SK-MEL-5 (cell line): ENCODE measurements around the gene NBEA. TPM values are rescaled to one million over a fixed set of nuclear protein-coding genes. Genes with fewer than 3 reads are reported as not detected.
"Not testable (repeated sequence)": the region's sequence is repeated elsewhere in the genome, so short reads cannot be mapped to it uniquely, and the experiment has no call there.

Experiments
- DNase-seq: peaks from one replicate; pipeline ENCODE4 v3.0.0-alpha.2; 2016; ENCODE audit warnings: low read depth, low spot score
- in situ Hi-C: cut with HindIII; loops from 2 replicates; pipeline ENCODE4 v1.10.0; 2016; ENCODE audit warnings: low sequenced_read_pairs, high pct_unique_total_duplicates, low pct_unique_long_range_greater_than_20kb
- total RNA-seq: library from RNA; depleted of rRNA; stranded (reverse); fragments of >200 nt; shearing (Covaris generic); gene quantifications from 2 replicates; pipeline ENCODE4 v1.2.3, GENCODE V29; 2014

Gene NBEA
- total RNA-seq, 1 experiment from 2014 or later, result 7.8 TPM

DNA sequence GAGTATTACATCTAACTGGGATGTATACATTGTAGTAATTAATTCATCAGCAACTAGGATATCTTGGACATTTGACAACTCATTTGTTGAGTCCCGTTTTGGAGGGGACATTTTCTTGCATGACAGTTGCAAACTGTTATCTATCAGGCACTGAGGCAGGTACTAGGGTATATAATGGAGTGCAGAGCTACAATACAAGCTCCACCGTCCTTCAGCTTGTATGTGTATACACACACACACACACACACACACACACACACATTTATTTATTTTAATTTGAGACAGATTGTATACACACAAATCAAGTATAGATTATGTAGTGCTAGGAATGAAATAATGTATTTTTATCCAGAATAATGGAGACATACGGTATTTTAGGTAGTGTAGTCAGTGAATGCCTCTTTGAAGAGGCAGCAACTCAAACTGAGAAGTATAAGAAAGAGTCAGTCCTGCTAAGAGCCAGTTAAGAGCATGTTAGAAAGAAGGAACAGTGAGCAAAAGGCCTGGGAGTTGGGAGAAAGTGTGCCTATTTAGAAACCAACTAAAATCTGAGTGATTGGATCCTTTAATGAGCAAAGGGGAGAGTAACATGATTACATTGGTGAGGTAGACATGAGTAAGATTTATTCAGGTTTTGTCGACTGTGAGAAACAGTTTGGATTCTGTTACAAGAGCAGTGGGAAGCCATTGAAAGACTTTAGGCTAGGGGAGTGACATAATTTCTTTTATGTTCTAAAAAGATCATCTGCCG is 74.5 kb downstream of the NBEA start:
- no peak for DNase-seq
- in situ Hi-C loops, result no loop called here

DNA sequence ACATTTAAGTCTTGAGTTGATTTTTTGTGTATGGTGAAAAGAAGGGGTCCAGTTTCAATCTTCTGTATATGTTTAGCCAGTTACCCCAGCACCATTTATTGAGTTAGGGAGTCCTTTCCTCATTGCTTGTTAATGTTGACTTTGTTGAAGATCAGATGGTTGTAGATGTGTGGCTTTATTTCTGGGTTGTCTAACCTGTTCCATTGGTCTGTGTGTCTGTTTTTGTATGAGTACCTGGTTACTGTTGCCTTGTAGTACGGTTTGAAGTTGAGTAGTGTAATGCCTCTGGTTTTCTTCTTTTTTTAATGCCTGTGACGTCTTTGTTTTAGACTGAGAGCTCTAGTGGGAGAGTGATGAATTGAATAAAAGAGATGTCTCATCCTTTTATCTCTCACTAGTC is 83.2 kb downstream of the NBEA start:
- in situ Hi-C loops, result no loop called here
- no peak for DNase-seq

DNA sequence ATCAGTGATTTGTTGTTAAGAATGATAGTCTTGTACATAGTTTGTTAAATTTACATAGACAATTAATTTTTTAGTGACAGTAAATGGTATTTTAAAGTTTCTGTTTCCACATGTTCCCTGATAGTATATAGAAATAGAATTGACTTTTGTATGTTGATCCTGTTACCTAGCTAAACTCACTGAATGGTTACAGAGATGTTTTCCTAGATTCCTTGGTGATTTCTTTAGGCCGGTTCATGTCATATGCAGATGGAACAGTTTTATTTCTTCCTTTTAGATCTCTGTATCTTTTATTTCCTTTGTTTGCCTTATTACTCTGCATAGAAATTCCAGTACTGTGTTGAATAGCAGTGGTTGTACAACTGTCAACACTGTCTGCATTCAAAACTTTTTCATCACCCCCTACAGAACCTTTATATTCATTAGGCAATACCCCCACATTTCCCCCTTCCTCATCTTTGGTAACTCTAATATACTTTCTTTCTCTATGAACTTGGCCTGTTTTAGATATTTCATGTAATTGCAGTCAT is 86.3 kb downstream of the NBEA start:
- in situ Hi-C loops, result no loop called here
- no peak for DNase-seq

DNA sequence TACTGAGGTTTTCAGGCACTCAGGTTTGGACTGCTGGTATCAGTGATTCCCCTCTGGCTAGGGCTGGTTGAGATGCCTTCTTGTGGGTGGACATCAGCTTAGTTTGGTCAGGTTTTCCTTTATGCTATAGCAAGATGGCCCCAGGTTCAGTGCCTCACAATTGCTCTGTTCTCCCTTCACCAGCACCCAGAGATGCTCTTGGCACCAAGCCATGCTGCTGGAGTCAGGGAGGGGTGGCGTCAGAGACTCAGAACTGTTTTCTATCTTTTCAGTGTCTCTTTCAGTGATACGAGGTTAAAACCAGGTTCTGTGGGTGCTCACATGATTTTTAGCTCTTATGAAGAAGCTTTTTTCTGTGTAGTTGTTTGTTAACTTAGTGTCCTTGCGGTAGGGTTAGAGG is 96.9 kb downstream of the NBEA start:
- in situ Hi-C loops, result no loop called here
- DNase-seq, result no peak

DNA sequence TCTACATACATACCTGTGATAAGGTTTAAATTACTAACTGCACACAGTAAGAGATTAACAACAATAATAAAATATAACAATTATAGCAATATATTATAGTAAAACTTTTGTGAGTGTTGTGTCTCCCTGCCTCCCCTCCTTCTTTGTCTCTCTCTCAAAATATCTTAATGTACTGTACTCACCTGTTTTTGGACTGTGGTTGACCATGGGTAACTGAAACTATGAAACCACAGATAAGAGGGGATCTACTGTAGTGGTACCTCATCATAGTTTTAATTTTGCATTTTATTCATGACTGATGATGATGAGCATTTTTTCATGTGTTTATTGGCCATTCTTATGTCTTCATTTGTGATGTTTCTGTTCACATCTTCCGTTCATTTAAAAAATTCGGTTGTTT is 104.5 kb downstream of the NBEA start:
- no peak for DNase-seq
- in situ Hi-C loops, result no loop called here

DNA sequence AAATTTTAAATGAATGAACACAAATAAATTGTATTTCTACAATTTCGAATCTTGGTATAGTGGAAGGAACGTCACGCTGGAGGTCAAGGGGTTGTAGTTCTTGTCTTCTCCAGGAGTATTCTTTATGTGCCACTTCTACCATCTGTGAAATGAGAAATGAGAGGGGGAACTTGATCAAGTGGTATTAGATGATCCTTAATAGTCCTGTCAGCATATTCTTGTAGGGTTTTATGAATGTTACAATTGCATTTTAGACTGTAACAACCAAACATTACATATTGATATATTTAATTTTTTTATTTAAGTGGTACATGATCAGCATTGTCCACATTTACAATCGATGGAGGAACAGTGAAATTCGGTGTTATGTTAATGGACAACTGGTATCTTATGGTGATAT is 113.6 kb downstream of the NBEA start:
- no peak for DNase-seq
- in situ Hi-C loops, result no loop called here

DNA sequence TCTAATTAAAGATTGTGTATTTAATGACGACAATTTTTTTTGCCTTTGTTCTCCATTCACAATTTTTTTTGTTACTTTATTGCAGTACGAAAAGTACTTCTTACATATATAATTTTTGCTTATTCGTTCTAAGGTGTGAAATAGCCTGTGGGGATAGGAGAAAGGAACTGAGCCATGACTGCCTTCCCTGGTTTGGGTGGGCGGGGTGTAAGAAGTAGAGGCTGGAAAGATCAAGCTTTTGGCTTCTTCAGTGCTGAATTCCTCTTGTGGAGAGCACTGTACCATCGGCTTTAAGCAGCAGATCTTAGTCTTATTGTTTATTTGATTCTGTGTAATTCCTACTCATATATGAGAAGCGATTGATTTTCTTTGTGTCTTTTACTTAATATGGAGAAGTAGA is 115.8 kb downstream of the NBEA start:
- in situ Hi-C loops, result no loop called here
- no peak for DNase-seq

DNA sequence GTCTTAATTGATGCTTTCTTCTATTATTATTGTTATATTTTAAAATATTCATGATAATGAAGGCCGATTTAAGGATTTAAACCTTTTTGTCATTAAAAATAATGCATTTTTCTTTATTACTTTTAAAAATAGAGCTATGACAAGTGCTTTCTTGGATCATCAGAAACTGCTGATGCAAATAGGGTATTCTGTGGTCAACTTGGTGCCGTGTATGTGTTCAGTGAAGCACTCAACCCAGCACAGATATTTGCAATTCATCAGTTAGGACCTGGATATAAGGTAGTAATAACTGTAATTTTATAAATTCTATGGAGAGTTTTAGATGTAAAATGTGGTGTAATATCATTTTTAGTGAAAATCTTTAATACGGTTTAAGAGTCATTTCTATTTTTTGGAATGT is 116.5 kb downstream of the NBEA start:
- DNase-seq, in situ Hi-C loops: not testable (repeated sequence)

DNA sequence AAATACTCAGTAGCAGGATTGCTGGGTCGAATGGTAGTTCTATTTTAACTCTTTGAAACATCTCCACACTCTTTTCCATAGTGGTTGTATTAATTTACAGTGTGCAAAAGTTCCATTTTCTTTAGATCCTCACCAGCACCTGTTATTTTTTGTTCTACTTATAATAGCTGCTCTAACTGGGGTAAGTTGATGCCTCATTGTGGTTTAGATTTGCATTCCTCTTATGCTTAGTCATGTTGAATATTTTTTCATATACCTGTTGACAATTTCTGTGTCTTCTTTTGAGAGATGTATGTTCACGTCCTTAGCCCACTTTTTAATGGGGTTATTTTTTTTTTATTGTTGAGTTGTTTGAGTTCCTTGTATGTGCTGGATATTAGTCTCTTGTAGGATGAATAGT is 144.6 kb downstream of the NBEA start:
- in situ Hi-C loops, result no loop called here
- no peak for DNase-seq

DNA sequence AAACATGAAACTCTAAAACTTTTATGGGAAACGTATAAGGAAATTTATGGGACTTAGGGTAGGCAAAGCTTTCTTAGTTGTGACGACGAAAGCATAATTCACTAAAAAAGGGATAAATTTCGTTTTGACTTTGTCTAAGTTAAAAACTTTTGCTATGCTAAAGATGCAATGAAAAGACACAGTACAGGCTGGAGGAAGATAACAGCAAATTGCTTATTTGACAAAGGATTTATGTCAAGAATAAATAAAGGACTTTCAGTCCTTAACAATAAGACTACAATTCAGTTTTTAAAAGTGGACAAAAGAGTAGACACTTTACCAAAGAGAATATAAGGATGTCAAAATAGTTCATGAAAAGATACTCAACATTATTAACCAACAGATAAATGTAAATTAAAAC is 150.2 kb downstream of the NBEA start:
- DNase-seq, result no peak
- in situ Hi-C loops, result no loop called here

DNA sequence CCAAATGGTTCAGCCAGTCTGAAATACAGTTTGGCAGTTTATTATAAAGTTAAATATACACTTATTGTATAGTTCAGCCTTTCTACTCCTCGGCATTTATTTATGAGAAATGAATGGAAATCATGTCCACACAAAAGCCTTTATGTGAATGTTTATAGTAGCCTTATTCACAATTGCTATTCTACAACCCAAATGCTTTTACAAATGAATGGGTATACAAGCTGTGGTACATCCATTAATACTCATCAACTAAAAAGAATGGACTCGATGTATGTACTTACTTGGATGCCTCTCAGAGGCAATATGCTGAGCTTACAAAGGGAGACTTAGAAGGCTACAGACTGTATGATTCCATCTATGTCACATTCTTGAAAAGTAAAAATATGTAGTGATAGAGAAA is 150.7 kb downstream of the NBEA start:
- in situ Hi-C loops, result no loop called here
- DNase-seq, result no peak

DNA sequence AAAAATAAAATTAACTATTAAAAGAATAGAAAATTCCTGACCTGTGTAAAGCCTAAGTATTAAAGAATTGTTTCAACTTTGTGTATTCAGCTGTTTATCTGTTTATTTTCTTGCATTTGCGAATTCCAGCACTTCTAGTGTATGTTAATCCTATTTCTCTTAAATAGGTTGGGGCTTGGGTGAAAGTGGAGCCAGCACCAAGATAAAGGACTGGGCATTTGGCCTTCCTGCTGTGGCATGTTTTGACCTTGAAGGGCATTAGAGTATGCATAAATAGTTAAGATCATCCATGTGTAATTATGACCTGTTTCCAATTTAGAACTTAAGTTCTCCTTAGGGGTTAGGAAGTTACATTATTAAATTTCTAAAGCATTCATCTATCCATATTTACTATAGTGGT is 151.3 kb downstream of the NBEA start:
- DNase-seq, result no peak
- in situ Hi-C loops, result no loop called here

DNA sequence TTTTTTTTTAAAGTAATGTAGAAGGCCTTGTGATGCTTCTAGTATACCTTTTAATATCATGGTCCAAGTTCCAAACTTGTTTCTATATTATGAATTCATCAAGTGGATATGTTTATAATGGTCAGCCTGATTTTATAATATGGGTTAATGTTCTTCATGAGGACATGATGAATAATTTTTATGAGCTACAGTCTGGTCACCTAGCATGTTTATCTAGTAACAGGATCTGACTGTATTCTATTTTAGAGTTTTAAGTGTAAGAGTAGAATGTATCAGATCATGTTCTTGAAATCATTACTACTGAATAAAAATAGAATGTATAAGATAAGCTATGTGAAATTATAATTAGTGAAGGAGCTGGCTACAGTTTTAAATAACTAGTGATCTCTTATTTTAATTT is 164.7 kb downstream of the NBEA start:
- DNase-seq, in situ Hi-C loops: not testable (repeated sequence)

DNA sequence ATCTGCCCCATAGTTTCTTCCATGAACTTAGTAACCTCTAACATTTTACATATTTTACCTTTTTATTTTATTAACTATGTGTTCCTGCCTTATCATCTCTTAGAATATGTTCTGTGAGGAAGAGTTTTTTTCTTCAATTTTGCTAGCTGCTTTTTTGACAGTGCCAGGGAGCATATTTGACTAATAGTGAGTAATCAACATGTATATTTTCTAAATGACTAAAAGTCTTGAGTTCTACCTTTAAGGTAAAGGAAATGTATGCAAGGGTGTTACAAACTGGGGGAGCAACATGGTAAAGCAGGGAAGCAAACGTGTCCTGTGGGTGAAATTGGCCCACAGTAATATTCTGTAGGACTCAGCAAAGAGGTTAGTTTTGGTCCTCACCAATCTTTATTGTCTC is 165.5 kb downstream of the NBEA start:
- no peak for DNase-seq

DNA sequence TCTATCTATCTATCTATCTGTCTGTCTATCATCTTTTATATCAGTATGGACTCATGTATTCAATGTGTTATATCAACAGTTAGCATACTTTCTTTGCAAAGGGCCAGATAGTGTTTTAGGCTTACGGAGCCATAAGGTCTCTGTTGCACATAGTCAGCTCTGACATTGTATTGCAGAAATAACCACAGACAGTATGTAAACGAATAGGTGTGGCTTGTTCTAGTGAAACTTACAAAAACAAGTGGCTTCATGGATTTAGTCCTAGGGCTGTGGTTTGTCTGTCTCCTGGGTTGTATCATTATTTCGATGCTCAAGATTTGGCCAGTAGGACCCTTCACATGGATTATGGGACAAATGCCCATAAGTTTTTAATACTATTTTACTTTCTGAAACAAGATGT is 171.5 kb downstream of the NBEA start:
- DNase-seq, in situ Hi-C loops: not testable (repeated sequence)

More for the DNA sequence above, 165.5 kb downstream of the NBEA start:
- in situ Hi-C loops, result no loop called here

DNA sequence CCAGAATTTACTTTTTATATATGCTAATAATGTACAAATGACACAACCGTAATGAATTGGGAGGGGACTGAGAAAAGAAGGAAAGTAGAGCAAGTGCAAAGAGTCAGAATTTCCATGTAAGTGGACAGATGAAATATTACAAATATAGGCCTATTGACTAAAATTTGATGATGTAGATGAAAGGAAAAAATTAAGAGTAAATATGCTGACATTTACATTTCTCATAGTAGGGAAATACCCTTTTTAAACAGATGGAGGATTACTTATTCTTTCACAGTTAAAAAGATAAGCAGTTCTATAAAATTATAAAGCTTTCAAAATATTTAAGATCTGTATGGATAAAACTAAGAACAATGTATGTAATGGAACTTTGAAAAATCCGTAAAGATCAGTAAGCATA is 185.4 kb downstream of the NBEA start:
- in situ Hi-C loops, result no loop called here
- DNase-seq, result no peak

DNA sequence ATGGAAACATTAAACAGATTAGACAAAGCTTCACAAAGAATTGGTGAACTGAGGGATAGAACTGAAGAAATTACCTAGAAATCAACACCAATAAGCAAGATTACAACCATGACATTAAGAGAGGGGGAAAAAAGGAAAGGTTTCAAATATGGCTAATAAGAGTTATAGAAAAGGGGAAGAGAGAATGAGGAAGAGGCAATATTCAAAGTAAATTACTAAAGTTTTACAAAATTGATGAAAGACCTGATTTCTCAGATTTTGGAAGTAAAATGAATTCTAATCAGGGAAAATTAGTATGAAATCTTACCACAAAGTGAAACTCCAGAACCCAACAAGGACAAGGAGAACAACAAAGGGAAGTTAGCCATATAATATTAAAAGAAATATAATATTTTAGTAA is 187.4 kb downstream of the NBEA start:
- in situ Hi-C loops, result no loop called here
- DNase-seq, result no peak

DNA sequence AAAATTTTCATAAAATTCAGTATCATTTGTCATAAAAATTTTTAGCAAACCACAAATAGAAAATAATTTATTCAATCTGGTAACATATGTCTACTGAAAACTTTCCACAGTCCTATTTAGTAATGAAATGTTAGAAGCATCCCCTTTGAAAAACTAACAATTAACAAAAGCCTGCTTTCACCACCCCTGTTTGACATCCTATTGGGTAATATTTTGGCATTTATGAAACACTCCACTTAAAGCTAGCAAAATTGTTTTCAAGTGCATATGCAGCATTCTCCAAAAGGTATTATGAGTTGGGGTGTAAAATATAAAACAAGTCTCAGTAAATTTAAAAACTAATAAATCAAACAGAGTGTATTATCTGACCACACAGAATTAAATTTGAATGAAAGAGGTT is 189.4 kb downstream of the NBEA start:
- DNase-seq, result peak; percentile 62
- in situ Hi-C loops, result no loop called here

DNA sequence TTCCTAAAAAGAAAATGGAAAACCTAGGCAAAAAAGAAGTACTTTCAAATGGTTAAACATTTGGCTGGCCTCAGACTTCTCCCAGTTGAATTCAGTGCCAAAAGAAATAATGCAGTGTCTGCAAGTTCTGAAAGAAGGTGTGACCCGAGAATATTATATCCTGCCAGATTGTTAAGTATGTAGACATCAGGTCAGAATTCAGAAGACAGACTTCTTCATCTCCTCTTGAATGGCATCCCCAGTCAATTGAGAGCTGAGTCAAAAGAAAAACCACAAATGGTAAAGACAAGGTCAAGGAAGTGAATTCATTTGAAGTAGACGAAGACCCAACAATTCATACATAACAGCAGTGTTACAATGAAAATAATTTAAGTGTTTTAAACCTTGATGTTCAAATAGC is 194.5 kb downstream of the NBEA start:
- no peak for DNase-seq

DNA sequence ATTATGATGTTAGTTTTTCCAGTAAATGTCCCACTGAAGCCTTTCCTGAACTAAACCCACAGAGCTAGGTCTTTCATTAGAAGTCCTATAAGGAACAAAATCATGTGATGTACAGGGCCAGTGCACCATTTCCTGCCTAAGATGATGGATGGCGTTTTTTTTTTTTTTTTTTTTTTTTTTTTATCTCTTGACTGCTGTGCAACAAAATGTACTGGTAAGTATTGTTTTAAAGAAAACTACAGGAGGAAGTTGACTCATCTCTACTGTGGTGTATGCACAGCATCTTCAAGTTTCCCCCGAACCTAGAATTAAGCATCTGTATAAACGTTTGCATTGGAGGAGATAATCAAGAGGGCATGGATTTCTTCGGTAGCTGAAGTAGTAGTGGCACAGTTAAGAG is 197.5 kb downstream of the NBEA start:
- no peak for DNase-seq
- in situ Hi-C loops, result no loop called here

More for the DNA sequence above, 194.5 kb downstream of the NBEA start:
- in situ Hi-C loops, result no loop called here
